B cell (primary cell): ENCODE results near the gene EPS8L3.

Source experiments
- CTCF ChIP-seq: fragments of 200-600 bp; IDR thresholded peaks from one replicate; pipeline ENCODE4 v1.8.0; 2022; ENCODE audit warnings: antibody characterized with exemption, mild to moderate bottlenecking
- EZH2 ChIP-seq: IDR thresholded peaks from 2 replicates; pipeline ENCODE4 v1.6.1; 2012; ENCODE audit warnings: borderline replicate concordance, low read depth, mild to moderate bottlenecking, moderate library complexity, low read length; ENCODE audit not compliant: insufficient read depth, poor library complexity, severe bottlenecking

- TF ChIP-seq EZH2 (no peak), CTCF (no peak)
Observed at GRCh38 chr1:109759513-109760334, 4.0 kb downstream of the EPS8L3 start.
